22Rv1 (cell line): ENCODE measurements around the gene POLR1H.
A peak's percentile ranks its signal among the peaks of the same experiment; 100 is the strongest.

Source experiments
- H3K27ac ChIP-seq: fragments of 450-650 bp; 2 replicates; pipeline ENCODE4 v1.5.1; 2017
- ZFX ChIP-seq: fragments of 450-650 bp; IDR thresholded peaks from 2 replicates; pipeline ENCODE4 v1.6.1; 2017; ENCODE audit warnings: antibody characterized with exemption, borderline replicate concordance
- TF ChIP-seq, protein P1 (sequence below): fragments of 450-650 bp; IDR thresholded peaks from 2 replicates; pipeline ENCODE4 v1.5.1; 2017; ENCODE audit warnings: mild to moderate bottlenecking

The POLR1H gene

DNA sequence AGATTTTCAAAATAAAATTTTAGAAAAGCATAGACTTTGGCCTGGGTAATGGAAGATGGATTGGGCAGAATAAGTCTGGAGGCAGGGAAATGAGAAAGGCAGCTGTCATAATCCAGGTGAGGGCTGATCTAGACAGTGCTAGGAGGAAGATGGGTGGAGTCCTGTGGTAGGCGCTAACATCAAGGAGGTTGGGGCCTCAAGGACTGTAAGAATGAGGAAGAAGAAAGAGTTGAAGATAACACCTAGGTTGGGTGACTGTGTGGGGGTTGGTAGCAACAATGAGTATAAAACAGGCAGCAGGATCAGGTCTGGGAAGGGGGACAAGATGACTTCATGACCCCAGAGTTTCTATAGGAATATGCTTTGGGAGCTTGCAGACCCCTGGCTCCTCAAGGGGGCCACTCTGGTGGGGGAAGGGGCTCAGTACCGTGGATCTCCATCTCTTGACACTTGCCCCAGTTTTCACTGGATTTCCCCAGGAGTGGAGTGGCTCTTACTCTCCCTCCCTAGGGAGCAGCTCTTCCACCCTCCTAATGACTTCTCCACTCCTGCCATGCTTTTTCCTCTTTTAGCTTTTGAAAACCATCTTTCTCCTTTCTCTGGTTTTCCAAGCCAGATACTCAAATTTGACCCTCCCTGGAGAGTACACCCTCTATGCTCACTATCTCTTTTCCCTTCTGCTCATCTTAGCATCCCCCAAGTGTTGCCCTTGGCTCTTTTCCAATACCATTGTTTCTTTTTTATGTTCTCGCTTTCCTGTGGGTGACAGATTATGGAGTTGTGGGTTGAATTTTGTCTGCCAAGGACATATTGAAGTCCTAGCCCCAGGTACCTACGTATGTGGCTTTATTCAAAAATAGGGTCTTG lies 37.1 kb downstream of the POLR1H start:
- TF ChIP-seq, protein P1, sequence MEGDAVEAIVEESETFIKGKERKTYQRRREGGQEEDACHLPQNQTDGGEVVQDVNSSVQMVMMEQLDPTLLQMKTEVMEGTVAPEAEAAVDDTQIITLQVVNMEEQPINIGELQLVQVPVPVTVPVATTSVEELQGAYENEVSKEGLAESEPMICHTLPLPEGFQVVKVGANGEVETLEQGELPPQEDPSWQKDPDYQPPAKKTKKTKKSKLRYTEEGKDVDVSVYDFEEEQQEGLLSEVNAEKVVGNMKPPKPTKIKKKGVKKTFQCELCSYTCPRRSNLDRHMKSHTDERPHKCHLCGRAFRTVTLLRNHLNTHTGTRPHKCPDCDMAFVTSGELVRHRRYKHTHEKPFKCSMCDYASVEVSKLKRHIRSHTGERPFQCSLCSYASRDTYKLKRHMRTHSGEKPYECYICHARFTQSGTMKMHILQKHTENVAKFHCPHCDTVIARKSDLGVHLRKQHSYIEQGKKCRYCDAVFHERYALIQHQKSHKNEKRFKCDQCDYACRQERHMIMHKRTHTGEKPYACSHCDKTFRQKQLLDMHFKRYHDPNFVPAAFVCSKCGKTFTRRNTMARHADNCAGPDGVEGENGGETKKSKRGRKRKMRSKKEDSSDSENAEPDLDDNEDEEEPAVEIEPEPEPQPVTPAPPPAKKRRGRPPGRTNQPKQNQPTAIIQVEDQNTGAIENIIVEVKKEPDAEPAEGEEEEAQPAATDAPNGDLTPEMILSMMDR, result no peak
- TF ChIP-seq ZFX, result no peak
- H3K27ac ChIP-seq, result no peak overlapping the region

DNA sequence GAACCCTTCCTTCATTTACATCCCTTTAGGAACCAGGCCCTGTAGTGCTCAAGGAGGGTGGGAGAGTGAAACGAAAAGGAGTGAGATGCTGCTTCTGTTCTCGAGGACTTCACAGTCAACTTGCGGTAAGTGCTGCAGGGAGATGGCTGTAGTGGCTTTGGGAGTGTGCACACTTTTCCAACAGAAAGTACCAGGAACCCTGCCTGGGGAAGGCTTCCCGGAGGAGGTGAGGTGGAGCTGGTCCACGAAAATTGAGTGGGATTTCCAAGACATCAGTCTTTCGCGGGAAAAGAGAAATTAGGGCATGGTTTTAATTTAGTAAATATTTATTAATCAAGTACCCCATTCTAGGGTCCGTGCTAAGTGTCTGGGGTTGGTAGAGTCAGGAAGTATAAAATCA lies 39.1 kb downstream of the POLR1H start:
- TF ChIP-seq ZFX, result no peak
- TF ChIP-seq, protein P1, result no peak

DNA sequence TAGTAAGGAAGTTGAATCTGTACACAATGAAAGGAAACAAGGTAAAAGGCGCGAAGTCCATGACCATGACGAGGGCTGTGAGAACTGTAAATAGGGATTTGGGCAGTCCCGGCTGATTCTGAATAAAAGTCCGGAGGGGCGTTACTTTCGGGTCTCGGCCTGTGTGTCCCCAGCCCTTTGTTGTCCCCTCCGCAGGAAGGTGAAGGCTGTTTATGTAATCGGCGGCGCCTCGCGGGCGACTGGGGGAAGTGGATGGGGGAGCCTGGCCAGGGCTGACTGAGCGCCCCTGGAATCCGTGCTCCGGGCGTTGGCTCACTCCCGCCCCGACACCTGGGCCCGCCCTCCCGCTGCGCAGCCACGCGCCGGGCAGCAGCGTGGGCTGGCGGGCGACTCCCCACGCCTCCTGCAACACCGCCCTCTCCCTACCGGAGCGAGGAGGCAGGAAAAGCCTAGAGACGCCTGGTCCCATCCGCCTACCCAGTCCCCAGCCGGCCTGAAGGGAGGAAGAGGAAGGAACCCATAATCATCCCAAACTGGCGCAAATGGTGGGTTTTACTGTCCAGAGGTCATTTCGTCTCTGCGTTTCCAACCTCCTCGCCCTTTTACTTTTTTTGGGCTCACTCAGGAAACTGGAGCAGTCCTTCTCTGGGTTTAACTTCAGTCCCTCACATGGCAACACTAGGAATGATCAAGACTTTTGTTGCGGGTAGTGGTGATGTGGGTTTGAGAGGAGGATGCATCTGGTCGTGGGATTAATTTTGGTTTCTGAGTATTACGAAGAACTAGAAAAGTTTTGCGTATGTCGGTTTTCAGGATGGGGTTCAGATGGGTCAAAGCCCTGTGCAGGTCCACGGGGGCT lies 39.7 kb downstream of the POLR1H start:
- TF ChIP-seq, protein P1, result peak; percentile 20; the same call in 1 of the 2 replicates
- TF ChIP-seq ZFX, result no peak
- H3K27ac ChIP-seq, result peak overlapping the region; percentile 39; the same call in 1 of the 2 replicates

More for the DNA sequence above, 39.1 kb downstream of the POLR1H start:
- no peak overlapping the region for H3K27ac ChIP-seq

DNA sequence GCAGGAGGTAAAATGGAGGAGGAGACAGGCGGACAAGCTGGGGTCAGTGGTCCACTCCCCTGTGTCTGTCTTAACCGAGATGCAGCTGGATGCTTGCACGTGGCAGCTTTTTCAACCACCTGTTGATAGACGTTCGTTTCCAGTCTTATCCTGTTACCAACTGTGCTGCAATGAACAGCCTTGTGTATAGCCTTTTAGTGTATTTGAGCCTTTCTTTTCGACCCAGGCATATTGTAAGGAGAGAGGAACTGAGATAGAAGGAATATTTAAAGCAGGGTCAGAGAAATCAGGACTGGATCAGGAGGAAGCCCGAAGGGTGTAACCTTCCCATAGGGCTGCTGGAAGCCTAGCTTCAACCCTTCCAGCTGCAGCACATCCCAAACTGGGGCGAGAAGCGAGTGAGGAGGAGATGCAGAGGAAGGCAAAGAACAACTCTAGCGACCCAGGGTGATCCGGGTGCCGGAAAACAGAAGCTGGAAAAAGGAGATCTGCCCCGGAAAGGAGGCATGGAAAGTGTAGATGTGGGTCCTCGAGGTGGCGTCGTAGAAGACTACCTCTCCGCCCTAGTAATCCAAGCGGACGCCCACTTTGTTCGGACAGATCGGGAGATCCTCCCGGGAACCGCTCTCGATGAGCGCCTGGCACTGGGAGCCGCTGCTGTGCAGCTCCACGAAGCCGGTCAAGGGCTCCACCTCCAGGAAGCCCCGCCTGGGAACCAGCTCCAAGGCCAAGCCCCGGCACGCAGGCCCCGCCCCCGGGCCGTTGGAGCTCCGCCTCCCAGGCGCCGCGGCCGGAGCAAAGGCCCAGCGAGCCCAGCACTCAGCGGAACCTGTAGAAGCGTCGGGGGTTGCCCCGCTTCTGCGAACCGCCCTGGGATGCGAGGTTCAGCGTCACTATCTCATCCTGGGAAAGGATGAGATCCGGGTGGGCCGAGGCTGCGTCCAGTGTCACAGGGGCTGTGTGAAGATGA lies 40.7 kb downstream of the POLR1H start:
- H3K27ac ChIP-seq, result peak overlapping the region; percentile 39; the same call in 1 of the 2 replicates

DNA sequence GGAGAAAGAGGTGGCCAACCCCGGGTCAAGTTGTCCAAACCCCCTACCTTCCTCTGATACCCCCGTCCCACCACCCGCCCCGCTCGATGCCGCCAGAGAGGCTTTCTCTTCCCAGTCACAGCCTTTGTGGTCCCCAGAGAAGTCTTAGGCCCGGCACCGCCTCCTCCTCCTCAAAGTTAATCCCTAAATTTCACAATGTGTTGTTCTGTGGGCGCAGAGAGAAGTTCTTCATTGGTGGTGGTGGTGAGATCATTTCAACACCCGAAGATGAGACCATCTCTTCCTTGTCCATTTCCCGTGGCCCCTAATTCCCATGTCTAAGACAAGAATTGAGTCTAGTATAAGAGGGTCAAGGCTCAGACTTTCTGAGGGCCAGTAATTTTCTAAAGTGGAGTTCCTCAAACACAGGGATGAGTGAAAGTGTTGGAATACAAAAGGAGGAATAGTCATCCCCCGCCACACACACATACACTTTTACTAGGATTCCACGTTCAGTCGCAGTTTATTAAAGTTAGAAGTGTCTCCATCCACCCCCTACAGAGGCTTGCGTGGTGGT lies 41.4 kb downstream of the POLR1H start:
- peak overlapping the region; percentile 38; the same call in 1 of the 2 replicates for H3K27ac ChIP-seq
- no peak for TF ChIP-seq ZFX
- TF ChIP-seq, protein P1, result no peak

More for the DNA sequence above, 40.7 kb downstream of the POLR1H start:
- TF ChIP-seq, protein P1, result peak; percentile 39
- TF ChIP-seq ZFX, result no peak
